CD4-positive, alpha-beta T cell treated with Interleukin-17A for 4 hours (primary cell): ENCODE data around the gene TIMM44.
"Not testable (repeated sequence)": the region's sequence is repeated elsewhere in the genome, so short reads cannot be mapped to it uniquely, and the experiment has no call there.

ENCODE experiments used
- DNase-seq: peaks from one replicate; pipeline ENCODE4 v3.0.0-alpha.2; 2020; ENCODE audit warnings: mixed read lengths

TIMM44 gene

DNA sequence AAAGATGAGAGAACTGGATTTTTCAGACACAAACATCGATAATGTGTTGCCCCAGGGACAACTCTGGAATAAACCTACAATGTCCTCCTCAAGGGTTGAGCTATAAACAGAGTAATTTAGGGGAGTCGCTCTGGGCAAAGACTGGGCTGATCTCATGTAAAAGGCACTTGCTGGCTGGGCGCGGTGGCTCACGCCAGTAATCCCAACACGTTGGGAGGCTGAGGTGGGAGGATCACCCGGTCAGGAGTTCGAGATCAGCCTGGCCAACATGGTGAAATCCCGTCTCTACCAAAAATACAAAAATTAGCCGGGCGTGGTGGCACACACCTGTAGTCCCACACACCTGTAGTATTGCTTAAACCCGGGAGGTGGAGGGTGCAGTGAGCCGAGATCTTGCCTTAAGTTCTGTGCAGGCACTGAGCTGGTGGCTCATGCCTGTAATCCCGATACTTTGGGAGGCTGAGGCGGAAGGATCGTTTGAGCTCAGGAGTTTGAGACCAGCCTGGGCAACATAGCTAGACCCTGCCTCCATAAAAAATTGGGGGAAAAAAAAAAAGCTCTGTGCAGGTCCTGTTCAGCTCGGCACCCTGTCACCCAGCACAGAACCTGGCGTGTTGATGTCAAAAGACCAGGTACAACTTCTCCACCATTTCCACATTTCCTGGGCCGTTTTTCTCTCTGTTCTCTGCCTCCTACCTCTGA is 1.4 kb downstream of the TIMM44 start:
- DNase-seq, result no peak

DNA sequence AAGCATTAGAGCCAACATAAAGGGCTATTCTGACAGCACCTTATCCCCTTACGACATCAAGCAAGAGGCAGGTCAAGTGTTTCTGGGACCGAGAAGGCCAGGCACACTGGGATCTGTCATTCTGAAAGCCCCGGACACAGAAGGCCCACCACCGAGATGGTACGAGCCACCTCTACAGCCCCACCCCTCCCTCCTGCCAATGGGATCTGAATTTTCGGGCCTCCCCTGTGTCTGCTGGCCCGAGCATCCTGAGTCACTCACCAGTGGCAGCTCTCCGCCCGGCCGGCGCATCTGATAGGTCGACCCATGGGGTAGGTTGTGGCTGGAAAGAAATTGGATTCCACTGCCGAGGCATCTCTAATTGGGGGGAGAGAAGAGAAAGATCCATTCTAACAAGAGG is 2.6 kb downstream of the TIMM44 start:
- no peak for DNase-seq

DNA sequence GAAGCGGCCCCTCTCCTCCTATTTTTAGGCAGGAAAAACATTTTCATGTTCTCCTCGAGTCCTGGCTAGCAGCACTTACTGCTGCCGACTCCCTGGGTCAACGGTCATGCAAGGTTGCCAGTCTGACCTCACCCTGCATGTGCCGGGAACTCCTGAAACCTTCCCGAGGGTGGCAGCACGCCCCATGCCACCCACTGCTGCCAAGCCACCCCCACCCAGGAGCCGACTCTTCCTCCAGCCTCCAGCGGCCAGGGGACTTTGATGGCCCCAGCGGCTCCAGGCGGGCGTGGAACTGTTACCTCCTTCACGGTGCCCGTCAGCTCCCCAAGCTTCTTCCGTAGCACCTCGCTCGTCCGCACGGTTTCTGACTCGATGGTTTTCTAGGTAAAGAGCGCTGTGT is 8.7 kb downstream of the TIMM44 start:
- no peak for DNase-seq

DNA sequence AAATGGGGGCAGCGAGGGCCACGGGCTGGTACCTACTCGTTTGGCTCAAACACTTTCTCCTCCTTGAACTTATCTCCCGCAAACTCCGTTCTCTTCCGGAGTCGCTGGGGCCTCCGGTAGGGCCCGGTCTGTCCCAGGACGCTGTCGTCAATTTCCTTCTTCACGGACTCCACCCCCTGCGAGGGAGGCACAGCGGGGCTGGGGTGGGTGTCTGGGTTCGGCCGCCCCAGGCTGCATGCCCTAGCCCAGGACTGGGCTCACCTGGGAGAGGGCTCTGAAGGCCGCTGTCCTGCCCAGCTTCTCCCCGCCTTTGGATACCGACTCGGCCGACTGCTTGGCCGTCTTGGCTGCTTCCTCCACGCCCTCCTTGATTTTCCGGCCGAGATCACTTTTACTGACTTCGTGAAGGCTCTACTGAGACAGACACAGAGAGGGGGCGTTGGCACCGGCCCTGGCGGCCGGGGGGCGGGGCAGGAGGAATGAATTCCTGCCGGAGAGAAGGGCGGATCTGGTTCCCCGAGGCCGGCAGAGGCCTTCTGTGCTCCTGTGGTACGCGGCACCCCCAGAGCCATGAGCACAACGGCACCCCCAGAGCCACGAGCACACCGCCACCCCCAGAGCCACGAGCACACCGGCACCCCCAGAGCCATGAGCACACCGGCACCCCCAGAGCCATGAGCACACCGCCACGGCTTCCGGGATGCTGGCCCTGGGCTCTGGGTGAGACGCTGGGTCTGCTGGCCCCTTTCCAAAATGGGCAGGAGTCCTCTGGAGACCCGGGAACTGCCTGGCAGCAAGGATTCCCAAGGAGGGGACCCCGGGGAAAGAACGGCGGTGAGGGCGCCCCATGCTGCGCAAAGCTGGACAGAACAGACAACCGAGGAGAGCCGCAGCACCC is 9.4 kb downstream of the TIMM44 start:
- DNase-seq, result no peak

DNA sequence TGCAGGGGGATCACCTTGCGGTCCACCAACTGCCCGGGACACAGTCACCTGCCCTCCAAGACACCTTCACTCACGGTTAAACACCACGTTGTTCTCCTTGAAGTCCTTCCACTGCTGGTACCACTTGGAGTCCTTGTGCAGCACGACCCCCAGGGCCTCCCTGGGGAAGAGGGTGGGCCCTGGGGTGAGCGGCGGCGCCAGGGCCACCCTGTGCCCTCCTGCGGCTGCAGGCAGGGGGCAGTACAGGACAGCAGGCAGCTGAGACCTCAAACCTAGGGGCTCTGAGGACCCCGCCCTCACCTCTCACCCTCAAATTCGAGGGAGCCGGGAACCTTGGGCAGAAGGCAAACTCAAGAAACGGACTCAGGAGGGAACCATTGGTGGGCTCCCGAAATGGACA is 10.1 kb downstream of the TIMM44 start:
- no peak for DNase-seq

DNA sequence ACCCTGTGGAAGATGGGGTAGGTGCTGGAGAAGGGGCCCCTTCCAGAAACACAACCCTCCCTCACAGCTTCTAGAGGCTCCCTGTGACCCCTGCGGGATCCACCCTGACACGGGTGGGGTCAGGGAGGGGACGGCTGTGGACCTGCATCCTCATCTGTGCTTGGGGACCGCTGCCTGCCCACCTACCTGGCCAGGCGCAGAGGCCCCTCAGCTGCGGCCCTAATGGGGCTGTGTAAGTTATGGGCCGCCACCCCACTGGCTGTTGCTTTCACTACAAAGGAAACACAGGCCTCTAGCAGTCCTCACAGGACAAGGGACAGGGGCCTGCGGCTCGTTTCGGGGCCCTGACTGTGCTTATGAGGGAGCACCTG is 10.6 kb downstream of the TIMM44 start:
- DNase-seq, result no peak

DNA sequence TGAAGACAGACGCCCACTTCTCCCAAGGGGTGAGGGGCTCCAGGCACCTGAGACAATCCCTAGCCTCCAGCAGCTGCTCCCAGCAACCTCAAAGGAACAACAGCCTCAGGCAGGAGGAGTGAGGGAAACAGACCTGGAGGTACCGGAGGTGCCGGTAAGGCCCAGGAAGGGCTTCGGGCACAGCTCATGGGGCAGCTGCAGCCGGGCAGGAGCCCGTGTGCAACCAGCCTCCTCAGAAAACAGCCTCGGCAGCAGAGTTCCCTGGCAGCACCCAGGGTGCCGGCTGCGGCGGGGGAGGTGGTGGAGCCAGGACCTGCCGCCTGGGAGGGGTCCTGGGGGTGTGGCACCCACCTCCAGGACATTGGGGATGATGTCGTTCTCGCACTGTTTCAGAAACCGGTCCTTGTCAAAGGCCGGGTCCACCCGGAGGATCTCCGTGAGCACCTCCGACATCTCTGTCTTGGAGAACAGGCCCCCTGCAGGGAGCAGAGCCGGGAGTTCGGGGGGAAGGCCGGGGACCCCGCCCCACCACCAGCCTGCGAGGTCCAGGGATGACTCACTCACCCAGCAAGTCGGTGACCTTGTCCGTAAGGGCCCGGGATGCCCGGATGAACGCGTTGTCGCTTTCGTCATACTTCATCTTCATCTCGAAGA is 11.1 kb downstream of the TIMM44 start:
- DNase-seq, result no peak

DNA sequence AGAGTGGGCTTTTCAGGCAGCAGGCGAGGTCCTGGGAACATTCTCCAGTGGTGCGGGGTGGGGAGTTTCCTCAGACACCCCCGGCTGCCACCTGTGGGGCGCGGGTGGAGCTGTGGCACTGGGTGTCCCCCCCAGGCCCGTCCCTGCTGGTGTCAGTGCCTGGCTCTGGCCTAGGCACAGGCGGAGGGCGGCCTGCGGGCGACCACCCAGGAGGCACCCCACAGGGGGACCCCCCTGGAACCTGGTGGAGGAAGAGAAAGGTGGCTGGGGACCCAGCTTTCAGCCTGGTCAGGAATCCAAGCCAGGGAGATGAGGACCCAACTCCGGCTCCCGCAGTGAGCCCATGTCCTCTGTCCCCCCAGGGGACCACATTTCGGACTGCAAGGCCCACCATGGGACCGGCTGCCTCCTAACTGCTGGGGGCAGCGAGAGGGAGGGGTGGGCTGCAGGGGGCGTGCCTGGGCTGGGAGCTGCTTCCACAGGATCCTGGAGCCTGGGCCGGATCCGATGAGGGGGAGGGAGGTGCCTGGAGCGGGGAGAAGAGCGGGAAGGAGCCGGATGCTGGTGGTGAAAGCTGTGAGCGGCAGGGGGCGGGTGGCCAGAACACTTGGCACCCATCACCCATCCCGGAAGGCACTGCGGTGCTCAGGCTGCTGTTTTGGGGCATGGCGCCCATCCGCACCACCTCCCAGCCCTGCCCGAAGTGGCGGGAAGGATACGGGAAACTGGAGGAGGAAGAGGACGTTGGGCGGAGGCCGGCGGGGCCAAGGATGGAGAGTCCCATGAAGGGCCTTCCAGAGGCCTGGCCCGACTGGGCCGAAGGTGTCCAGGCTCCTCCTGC is 12.0 kb downstream of the TIMM44 start:
- no peak for DNase-seq

DNA sequence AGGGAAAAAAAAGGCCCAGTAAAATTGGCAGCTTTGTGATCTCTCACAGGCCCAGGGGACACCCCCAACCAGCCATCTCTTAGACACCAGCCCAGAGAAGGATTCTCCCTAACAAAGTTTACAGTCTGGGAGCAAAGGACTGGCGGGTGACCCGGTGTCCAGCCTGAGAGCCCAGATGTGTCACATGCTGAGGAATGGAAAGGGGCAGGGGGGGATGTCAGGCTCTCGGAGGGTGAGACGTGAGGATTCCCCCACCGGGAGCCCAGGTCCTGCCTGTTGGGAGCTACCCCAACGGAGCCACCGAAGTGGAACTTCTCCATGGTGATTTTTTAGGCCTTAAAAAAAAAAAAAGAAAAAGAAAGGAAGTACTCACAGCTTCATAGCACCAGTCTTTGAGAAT is 12.7 kb downstream of the TIMM44 start:
- DNase-seq, result no peak

DNA sequence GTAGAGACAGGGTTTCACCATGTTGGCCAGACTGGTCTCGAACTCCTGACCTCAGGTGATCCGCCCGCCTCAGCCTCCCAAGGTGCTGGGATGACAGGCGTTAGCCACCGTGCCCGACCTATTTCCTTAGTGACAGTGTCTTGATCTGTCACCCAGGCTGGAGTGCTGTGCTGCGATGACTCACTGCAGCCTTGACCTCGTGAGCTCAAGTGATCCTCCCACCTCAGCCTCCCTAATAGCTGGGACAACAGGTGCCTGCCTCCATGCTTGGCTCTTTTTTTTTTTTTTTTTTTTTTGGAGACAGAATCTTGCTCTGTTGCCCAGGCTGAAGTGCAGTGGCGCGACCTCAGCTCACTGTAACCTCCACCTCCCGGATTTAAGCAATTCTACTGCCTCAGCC is 13.4 kb downstream of the TIMM44 start:
- not testable (repeated sequence) for DNase-seq

DNA sequence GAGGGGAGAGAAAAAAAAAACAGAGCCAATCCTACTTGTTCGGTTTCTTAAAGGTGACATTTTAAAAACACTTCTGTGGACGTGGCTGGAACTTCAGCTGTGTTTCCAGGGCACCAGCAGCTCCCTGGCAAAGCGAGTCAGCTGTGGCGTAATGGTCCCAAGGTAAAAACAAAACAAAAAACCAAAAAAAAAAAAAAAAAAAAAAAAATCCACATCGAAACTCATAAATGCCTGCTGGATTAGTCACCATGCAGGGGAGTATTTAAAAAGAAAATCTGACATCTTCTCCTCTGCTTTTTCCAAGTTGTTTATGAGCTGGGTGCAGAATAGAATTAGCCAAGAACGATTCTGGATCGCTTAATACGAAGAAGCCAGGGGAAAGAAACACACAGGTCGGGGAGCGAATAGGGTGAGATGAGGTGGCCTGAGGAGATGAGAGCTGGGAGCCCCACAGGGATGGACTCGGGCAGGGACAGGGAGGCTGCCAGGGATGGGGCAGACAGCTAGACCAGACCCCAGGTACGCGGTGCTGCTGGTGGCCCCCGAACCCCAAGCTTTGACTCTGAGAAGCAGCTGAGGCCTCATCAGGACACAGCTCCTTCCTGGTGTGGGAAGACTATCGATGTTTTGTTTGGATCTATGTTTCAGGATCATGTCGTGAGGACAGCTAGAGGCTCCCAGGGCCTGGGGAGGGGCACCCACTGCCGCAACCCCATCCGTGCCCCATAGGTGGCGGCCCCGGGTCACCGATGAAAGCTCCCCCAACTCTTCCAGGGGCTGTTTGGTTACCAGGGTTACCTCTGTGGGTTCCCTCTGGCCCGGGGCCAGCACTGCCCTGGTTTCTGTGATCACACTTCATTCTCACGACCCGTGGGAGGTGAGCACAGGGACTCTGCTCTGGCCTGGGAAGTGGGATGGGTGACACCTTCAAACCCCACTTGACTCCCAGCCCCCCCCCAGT is 14.4 kb downstream of the TIMM44 start:
- DNase-seq, result peak; percentile 75

DNA sequence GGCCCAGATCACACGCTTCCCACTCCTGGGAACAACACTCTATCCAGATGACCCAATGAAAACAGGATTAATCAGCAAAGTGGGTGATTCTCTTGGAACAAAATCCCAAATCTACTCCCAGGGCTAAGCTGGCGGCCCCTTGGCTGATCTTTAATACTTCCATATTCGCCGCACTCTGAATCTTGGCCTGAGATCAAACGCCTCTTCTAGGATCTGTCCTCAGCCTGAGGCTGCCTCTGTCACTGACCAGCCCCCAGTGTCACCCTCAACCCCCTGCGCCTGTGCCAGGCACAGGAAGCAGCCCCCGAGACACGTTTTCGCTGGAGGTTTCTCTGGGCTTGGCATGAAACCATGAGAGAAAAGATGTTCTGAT is 15.1 kb downstream of the TIMM44 start:
- DNase-seq, result no peak

DNA sequence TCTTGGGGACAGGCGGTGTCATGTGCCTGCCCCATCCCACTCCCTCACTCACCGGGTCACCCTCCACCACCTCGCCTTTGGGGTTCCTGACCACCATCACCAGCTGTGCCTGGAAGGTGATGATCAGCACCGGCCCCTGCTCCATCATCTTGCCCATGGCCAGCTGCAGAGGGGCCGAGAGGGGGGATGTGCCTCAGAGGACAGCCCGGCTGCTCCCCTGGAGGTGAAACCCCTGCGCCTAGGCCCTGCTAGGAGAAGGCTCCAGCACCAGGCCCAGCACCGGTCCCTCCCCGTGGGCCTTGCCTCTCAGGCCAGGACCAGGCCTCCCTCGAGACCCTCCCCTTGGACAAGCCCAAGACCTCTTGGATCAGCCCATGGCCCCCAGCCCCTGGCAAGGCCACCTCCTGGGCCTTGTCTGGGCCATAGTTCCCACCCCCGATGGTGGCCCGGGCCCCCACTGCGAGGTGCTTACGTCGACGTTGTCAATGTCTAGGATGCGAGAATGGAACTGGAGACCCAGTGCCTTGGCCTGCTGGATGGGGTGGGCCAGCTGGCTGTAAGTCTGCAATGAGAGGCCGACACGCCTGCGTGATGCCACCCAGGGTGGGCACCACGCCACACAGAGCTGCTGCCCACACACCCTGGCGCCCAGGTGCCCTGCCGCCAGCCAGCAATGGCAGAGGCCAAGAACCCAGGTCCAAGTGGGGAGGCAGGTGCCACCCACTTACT is 15.7 kb downstream of the TIMM44 start:
- no peak for DNase-seq

DNA sequence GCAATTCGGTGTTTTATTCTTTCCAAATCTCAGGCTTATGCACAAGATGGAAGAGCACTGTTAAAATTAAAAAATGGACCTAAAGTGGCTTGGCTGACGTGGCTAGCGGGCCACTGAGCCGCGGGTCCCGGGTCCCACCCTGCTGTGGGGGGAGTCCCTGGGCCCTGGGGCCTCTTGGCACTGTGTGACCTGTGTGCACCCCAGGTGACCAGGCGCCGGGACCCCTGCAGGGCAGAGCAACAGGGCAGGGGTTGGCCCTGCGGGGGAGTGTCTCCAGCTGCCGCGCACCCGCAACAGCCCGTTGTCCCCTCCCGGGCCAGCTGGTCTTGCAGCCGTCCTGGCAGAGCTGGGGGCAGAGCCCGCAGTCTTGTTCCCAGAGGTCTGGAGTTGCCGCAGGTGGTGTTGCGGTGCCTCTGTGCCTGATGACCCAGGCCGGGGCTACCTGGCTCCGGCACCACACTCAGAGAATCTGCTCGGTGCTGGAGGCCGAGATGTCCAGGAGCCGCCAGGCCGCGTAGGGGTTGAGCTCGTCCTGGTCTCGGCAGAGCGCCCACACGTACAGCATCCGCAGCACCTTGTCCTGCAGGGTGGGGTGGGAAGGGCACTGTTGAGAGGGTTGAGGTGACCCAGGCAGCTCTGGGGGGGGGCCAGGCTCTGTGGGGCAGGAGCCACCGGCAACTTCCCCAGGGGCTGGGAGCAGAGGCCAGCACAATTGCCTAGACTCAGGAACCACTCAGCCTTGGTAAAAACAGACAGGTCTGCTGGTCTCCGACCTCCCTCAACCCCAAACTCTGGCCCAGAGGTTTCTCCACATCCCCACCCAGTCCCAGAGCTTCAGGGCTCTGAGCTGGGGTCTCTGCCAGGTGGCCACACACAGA is 16.5 kb downstream of the TIMM44 start:
- DNase-seq, result no peak

DNA sequence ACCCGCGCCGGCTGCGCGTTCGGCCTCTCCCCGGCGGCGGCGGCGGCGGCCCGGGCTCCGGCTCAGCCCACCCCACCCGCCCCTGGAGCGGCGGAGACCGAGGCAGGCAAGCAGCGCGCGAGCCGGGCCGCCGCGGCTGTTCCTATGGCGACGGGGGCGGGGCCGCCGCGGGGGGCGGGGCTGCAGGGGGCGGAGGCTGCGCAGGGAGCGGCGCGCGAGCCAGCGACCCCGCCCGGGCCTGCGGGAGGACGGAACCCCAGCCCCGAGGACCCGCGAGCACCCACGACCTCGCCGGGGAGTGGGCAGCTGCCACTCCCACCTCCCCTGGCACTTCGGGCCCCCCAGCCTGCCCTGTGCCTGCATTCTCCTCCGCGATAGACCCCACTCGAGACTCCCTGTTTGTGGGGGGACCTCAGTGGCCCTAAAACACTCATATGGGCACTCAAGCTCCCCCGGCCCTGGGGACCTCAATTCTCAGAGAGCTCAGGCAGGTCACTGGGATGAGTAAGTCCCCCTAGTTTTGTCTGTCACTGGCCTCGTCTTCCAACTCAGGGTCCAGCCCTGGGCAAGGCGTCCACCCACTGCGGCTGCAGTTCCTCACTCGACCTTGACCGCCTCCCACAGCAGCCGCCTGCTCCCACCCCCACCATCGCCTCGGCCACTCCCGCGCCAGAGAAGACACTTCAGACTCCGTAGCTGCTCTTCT is 17.3 kb downstream of the TIMM44 start, which contains the start of gene CTXN1:
CTXN1 (minus strand) TSS at position 115 of the 706 bp plus-strand sequence. CDS start 597 bp downstream, outside the sequence.
- peak; percentile 85 for DNase-seq

DNA sequence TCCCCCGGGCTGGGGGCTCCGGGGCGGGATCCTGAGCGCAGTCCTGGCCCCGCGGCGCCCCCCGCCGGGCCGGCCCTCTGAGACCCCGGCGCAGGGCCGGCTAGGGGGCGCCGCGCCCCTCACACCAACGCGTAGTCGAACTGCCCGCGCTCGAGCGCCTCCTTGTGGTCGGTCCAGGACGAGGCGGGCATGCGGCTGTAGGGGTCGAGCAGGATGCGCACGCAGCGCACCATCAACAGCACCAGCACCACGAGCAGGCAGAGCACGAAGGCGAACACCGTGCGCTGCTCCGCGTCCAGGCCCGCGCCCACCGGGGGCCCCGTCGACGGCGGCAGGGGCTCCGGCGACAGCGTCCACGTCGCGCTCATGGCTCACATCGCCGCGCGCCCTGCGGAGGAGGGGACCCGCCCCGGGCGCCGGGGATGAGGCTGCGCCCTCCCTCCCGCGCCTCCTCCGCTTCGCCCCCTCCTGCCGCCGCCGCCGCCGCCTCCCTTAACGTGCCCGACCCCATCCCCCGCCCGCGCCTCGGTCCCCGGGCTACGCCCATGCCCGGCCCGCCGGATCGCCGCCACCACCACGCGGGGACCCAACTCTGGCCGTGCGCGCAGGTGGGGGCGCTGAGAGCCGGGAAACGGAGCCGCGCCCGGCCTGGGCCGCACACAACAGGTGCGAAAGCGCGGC is 18.2 kb downstream of the TIMM44 start:
- DNase-seq, result peak; percentile 82

DNA sequence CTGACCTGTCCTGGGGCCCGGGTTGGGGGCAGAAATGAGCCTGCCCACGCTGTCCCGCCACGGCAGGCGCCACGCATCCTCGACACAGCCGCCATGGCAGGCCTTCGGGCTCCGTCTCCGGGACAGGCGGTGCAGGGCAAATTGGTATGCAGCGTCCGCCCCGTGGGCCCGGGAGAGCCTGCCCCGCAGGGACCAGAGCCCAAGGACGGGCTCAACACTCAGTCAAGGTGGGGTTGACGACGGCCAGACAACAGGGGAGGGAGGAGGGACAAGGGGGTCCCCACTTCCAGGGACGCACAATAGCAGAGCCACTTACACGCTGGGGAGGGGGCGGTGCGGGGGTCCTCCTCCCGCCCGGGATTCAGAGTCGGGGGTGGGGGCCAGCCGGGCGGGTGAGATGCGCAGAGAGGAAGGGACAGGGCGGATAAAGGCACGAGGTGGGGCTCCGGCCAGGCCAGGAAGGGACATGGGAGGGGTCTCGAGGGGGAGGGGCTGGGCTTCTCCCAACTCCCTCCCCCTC is 18.8 kb downstream of the TIMM44 start:
- DNase-seq, result no peak

DNA sequence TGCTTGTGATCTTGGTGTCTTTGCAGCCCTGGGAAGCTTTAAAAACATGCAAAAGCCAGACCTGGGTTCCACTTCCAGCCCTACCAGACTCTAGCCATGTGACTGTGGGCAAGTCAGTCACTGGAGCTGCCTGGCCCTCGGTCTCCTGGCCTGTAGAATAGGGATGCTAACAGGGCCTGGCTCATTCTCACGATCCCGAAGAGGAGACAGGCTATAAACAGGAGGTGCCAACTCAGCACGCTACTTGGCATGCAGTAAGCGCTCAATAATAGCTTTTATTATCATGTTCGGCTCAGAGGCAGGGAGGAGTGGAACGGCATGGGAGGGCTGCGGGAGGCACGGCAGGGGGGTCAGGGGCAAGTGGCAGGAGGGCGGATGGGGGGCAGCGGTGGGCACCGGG is 19.2 kb downstream of the TIMM44 start:
- DNase-seq, result no peak
